NCI-H1417 treated with DMSO at 0.1 percent for 48 hours (cell line): ENCODE measurements around the gene TRIM2.
"Not testable (repeated sequence)": the region's sequence is repeated elsewhere in the genome, so short reads cannot be mapped to it uniquely, and the experiment has no call there.

Source experiments
- DNase-seq: peaks from one replicate; lab custom pipeline; 2025; lab: John Stamatoyannopoulos, UW

TRIM2 gene

GRCh38 chr4:153204247-153204671, at the start of gene TRIM2:
TRIM2 (plus strand) TSS chr4:153204443; CDS start chr4:153204531, 88 bp downstream.
- DNase-seq, result no peak

DNA sequence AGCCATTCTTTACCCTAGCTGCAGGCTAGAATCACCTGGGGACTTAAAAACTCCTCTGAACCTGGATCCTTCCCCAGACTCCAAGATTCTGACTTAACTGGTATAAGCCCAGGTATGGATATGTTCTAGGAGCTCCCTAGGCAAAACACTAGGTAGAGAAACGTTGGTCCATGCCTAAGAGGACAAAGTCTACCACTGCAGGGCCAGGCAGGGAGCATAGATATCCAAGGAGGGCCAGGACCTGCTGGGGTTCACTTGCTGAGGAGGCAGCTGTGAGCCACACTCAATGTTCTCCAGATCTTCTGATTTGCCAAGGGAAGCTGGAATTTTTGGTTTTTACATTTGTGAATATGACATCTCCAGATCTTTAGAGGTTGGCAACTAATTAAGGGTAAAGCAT, 48.6 kb upstream of the TRIM2 start:
- DNase-seq, result no peak

GRCh38 chr4:153156263-153156662, 48.0 kb upstream of the TRIM2 start:
- no peak for DNase-seq

DNA sequence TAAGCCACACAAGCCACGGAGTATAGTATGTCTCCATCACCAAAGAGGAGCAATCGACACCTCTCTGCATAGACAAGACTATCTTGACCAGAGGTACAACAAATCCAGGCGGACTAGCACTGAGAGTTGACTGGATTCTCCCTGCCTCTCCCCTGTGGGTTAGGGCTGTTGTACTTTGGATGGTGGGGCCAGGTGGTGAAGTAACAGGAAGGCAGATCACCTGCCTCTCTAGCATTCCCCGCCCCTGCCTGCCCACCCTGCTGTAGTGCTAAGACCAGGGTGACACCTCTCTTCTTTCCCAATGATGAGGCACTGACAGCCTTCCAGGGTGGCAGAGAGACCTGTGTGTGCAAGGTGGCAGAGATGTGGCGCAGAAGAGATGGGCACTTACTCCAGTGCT, 47.5 kb upstream of the TRIM2 start:
- DNase-seq, result no peak

- DNase-seq, result no peak
Measured at GRCh38 chr4:153159016-153159415, 45.2 kb upstream of the TRIM2 start.

DNA sequence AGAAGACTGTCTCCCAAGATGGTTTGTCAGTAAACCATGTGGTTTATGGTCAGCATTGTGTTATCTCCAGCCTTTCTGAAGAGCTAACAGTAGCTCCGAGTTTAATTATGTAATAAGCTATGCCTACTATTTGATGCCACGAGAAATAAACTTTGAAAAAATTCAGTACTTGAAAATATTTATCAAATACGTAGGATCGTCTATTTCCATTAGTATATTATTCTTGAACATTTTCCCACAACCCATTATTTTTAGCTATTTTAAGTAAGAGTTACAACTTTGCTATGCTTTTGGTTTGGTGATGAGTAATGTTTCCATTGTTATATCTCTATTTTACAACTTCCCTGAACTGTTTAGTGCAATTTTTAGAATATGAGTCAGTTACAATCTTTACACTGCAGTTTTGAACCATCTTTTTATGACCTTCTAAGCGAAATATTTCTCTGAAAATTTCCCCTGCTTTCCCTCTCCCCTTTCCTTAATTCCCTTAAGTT, 44.5 kb upstream of the TRIM2 start:
- DNase-seq, result no peak

- no peak for DNase-seq
Measured at GRCh38 chr4:153160821-153161220, 43.4 kb upstream of the TRIM2 start.

DNA sequence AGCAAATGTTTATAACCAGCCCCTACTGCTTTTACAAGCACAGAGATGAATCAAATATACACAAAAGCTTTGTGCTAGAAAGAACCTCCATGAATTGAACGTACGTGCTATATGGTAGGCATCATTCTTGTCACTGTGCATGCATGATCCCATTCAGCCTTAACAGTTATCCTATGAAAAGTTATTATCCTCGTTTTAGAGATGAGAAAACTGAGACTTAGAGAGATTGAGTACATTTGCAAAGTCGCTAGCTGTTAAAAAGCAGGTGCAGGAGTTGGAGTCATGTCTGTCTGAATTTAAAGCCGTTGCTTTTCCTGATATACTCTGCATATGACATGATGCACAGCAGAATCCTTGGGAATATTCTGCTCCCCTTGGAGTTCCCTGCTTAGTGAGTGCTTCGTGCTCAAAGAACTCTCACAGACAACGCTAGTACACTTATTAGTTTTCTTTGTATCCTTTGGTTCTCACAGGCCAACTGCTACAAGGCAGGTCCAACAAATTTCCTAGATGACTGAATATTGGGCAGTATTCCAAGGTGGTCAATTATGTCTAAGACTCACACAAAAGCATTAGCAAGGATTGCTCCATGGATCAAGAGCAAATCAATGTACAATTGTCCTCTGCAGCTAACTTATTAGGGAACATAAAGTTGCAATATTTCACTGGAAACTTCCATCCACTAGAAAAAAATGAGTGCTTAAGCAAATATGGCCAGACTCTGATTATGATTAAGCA, 42.8 kb upstream of the TRIM2 start:
- DNase-seq, result no peak

- not testable (repeated sequence) for DNase-seq
Measured at GRCh38 chr4:153165236-153165635, 39.0 kb upstream of the TRIM2 start.

DNA sequence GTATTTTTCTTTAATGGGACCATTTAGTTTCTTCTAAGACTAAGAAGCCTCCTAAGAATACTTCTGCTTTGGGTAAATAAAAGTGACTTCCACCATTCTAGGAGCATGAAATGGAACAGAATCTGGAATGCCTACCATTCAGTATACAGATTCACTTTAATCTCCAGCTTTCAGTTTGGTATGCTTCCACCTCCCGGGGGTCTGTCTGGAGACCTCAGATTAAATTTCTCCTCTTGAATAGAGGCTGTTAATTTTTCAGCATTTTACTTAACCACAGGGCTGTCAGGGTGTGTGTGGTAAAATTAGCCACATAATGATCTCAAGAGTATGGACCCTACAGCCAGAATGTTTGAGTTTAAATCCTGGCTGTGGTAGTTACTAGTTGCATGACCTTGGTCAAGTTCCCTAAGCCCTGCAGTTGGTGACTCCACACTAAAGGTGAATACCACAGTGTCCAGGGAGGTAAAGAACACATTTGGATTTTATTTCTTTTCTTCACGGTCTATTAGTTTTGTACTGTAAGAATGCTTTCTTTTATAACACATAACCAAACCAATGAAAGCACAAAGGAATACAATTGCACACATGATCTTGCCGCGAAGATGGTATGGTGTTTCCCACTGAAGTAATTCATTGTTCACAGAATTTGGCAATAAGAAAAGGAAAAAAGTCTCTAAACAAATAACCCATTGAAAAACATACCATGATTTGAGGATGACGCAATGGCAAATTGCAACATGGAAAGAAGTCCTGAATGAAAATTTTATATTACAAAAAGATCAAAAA, 37.3 kb upstream of the TRIM2 start:
- DNase-seq, result no peak

DNA sequence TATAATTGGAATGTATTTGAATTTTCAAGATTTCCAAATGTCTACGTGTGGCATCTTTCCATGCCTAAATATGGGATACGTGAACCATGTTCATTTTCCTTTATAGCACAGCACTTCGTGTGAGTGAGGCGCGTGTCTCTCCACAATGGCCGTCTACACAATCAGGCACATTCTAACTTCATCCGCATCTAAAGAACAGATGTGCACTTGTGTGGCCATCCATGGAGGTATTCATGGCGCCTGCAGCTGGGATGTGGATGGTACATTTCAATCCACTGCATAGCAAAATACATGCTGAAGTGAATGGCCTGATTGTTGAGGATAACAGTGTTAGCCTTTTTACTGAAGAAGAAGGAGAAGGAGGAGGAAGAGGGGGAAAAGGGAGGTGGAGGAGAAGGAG, 34.5 kb upstream of the TRIM2 start:
- no peak for DNase-seq

DNA sequence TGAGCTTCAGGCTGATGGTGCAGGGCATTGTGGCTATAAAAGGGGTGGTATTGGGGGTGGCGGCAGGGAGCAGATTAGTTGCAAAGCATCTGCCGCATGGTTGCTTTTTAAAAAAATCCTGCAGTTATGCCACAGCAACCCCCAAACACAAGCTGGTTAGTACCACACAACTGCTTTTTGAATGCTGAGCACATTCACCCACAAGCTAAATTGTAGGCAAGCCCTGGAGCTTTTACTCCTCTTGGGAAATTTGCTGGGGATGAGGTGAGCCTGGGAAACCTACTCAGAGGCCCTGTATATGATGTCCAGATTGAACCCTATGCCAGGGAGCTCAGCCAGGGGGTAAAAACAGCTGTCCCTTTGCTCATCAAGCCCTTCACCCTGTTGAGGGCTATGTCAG, 33.8 kb upstream of the TRIM2 start:
- no peak for DNase-seq

GRCh38 chr4:153174821-153175567, 29.2 kb upstream of the TRIM2 start:
- DNase-seq, result no peak

DNA sequence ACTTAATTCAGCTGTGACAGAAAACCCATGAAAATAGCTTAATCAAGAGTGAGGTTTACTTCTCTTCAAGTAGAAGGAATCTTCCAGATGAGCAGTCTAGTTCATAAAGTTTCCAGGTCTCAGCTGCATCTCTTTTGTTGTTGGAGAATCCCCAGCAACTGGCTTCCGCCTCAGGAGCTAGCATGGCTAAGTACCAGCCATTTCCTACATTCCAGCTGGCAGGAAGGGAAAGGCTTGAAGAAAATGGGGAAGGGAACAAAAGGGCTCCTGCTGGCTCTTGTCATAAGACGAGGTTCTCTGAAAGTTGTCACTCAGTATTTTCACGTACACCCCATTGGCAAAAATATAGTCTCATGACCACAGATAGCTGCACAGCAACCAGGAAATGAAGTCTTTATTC, 27.3 kb upstream of the TRIM2 start:
- no peak for DNase-seq

DNA sequence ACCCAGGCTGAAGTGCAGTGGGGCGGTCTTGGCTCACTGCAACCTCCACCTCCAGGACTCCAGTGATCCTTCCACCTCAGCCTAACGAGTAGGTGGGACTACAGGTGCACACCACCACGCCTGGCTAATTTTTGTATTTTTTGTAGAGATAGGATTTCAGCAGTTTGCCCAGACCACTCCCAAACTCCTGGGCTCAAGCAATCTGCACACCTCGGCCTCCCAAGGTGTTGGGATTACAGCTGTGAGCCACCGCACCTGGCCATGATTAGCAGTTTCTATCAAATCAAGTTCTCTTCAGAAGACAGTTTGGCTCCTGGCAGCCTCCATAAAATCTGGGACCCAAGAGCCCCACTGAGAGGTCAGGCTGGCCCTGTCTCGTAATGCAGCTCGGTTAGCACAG, 26.4 kb upstream of the TRIM2 start:
- DNase-seq, result no peak

DNA sequence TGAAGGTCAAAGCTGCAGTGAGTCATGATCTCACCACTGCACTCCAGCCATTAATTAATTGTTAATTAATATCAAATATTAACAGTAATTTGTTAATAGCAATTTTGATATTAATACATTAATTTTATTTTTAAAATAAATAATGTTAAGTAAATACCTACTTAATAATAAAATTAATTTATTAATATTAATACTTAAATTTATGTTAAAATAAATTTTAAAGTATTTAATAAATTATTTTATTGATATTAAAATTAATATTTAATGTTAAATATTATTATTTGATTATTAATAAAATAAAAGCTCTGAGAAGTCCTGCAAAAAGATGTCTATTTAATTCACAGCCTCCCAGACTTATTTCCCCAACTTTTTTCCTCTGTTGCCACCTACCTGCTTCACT, 25.1 kb upstream of the TRIM2 start:
- DNase-seq, result no peak

DNA sequence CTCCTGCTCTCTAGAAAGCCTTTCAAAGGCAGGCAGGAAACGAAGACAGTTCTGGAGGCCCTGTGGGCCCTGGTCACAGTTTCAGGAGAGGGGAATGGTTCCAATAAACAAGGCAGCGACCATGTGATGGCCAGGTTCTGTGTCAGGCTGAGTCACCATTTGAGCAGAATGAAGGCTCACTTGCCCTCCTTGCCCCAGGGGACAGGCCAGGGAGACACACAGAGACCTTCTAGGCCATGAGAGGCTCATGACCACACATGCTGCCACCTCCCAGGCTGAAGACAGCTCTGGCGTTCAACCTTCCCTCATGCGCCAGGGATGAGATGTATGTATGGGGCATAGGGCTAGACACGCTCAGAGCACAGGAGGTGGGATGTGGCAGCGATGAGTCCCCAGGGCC, 22.9 kb upstream of the TRIM2 start:
- no peak for DNase-seq

- DNase-seq, result no peak
Measured at GRCh38 chr4:153181700-153182099, 22.5 kb upstream of the TRIM2 start.

GRCh38 chr4:153183146-153183545, 21.1 kb upstream of the TRIM2 start:
- no peak for DNase-seq

GRCh38 chr4:153185331-153185852, 18.9 kb upstream of the TRIM2 start:
- no peak for DNase-seq

DNA sequence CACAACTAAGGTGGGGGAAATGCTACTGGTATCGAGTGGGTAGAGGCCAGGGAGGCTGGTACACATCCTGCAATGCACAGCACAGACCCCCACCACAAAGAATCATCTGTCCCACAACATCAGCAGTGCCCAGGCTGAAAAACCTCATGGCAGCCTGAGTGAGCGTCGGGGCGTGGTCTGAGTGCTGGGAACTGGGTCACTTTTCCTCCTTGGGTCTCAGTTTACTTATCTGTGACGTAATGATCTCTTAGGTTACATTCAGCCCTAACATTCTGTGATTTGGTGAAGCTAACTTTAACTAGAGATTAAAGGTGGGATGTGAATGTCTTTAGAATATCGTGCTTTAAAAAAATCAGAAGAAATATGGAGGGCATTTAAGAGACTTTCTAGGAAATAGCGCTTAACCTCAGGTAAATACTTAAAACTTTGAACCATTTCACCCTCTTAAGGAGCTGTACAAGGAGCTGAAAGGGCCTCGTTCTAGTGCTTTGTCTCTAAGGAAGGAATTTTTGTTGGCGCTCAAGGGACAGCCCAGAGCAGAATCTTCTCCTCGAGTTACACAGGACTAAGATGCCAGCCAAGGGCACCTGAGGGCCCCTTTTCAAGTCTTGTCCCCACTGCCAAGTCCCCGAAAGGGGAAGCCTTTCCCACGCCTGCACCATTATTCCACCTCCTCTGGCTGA, 18.1 kb upstream of the TRIM2 start:
- DNase-seq, result no peak
